OCI-M2 (cell line): ENCODE results near the gene MAP3K7CL.
"Not testable (repeated sequence)": the region's sequence is repeated elsewhere in the genome, so short reads cannot be mapped to it uniquely, and the experiment has no call there.

Source experiments
- DNase-seq: peaks from one replicate; lab custom pipeline; 2025; ENCODE audit not compliant: unreplicated experiment; lab: John Stamatoyannopoulos, UW

The MAP3K7CL gene

GRCh38 chr21:29133241-29133640, 2.8 kb downstream of the MAP3K7CL start:
- no peak for DNase-seq

GRCh38 chr21:29133796-29134195, 3.4 kb downstream of the MAP3K7CL start:
- no peak for DNase-seq

- DNase-seq = no peak
These were observed 5.0 kb downstream of the MAP3K7CL start for GRCh38 chr21:29135481-29135880.

GRCh38 chr21:29136033-29136432, 5.6 kb downstream of the MAP3K7CL start:
- no peak for DNase-seq

GRCh38 chr21:29144736-29145353, 14.4 kb downstream of the MAP3K7CL start:
- DNase-seq = no peak

GRCh38 chr21:29145354-29145782, 14.9 kb downstream of the MAP3K7CL start:
- no peak for DNase-seq

GRCh38 chr21:29145852-29146453, 15.5 kb downstream of the MAP3K7CL start:
- no peak for DNase-seq

- DNase-seq = no peak
These were observed 16.3 kb downstream of the MAP3K7CL start for GRCh38 chr21:29146726-29147125.

- no peak for DNase-seq
These were observed 18.1 kb downstream of the MAP3K7CL start for GRCh38 chr21:29148530-29148929.

GRCh38 chr21:29149808-29150425, 19.5 kb downstream of the MAP3K7CL start:
- DNase-seq = no peak

- no peak for DNase-seq
These were observed 21.5 kb downstream of the MAP3K7CL start for GRCh38 chr21:29151931-29152330.

GRCh38 chr21:29152916-29153315, 22.5 kb downstream of the MAP3K7CL start:
- DNase-seq = no peak

- no peak for DNase-seq
These were observed 23.8 kb downstream of the MAP3K7CL start for GRCh38 chr21:29154270-29154669.

- no peak for DNase-seq
These were observed 24.9 kb downstream of the MAP3K7CL start for GRCh38 chr21:29155118-29155932.

GRCh38 chr21:29155933-29156260, 25.5 kb downstream of the MAP3K7CL start:
- DNase-seq = no peak

- no peak for DNase-seq
These were observed 26.6 kb downstream of the MAP3K7CL start for GRCh38 chr21:29157080-29157479.

GRCh38 chr21:29159842-29160241, 29.4 kb downstream of the MAP3K7CL start:
- no peak for DNase-seq

GRCh38 chr21:29162825-29163224, 32.4 kb downstream of the MAP3K7CL start:
- not testable (repeated sequence) for DNase-seq

- no peak for DNase-seq
These were observed 33.1 kb downstream of the MAP3K7CL start for GRCh38 chr21:29163341-29164115.

- no peak for DNase-seq
These were observed 34.0 kb downstream of the MAP3K7CL start for GRCh38 chr21:29164323-29164942.

GRCh38 chr21:29166323-29166722, 35.9 kb downstream of the MAP3K7CL start:
- DNase-seq = no peak
